Mucosa of rectum (tissue), 2 donors: ENCODE results near the gene RSRC1.

Experiments used
- H3K27ac ChIP-seq, 2 donors: one replicate each; pipeline ENCODE4 v1.7.0; 2013; ENCODE audit warnings: inconsistent platforms in 2 of 2, low read depth in 2 of 2, low read length in 2 of 2
- H3K27me3 ChIP-seq, 2 donors: one replicate each; pipeline ENCODE4 v1.7.0; 2013; ENCODE audit warnings: low read length in 2 of 2; ENCODE audit not compliant: control insufficient read depth in 2 of 2, insufficient read depth in 2 of 2
- H3K36me3 ChIP-seq, 2 donors: one replicate each; pipeline ENCODE4 v1.7.0; 2013; ENCODE audit warnings: low read length in 2 of 2; ENCODE audit not compliant: control insufficient read depth in 2 of 2, insufficient read depth in 2 of 2
- H3K4me1 ChIP-seq, 2 donors: one replicate each; pipeline ENCODE4 v1.7.0; 2013; ENCODE audit warnings: low read length in 2 of 2, mild to moderate bottlenecking in 1 of 2; ENCODE audit not compliant: control insufficient read depth in 2 of 2, insufficient read depth in 2 of 2
- H3K4me3 ChIP-seq, 2 donors: one replicate each; pipeline ENCODE4 v1.7.0; 2013; ENCODE audit warnings: low read length in 2 of 2
- H3K9ac ChIP-seq, 2 donors: one replicate each; pipeline ENCODE4 v1.7.0; 2013; ENCODE audit warnings: low read length in 2 of 2, low read depth in 1 of 2, mild to moderate bottlenecking in 1 of 2
- H3K9me3 ChIP-seq, 2 donors: one replicate each; pipeline ENCODE4 v1.7.0; 2013; ENCODE audit warnings: low read length in 2 of 2; ENCODE audit not compliant: control insufficient read depth in 2 of 2
- donor health status: healthy.
- donor health status: Normal muscosa, but diverticular disease.

Gene RSRC1

DNA sequence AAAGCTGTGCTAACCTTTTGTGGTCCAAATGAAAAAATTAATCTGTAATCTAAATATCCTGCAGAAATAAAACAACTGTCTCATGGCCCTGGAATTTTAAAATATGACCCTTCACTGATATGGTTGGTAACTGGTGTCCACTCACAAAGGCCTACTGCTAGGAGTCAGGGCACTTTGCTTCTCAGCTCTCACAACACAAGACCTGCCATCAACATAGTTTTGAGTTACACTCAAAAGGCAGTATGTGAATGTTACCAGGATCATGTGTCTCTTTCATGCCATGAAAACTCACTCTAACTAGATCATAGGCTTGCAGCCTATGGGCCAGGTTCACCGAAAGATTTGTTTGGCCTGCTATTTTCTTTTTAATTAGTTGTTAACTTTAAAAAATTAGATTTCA is 451.1 kb downstream of the RSRC1 start:
- H3K27me3 ChIP-seq: no peaks in the 10 kb centered on the region
- no peak overlapping the region for H3K9ac ChIP-seq
- H3K27ac ChIP-seq: no peak overlapping the region
- H3K4me3 ChIP-seq: no peak overlapping the region
- no peaks in the 10 kb centered on the region for H3K36me3 ChIP-seq
- H3K9me3 ChIP-seq: no peaks in the 10 kb centered on the region
- no peaks in the 10 kb centered on the region for H3K4me1 ChIP-seq

DNA sequence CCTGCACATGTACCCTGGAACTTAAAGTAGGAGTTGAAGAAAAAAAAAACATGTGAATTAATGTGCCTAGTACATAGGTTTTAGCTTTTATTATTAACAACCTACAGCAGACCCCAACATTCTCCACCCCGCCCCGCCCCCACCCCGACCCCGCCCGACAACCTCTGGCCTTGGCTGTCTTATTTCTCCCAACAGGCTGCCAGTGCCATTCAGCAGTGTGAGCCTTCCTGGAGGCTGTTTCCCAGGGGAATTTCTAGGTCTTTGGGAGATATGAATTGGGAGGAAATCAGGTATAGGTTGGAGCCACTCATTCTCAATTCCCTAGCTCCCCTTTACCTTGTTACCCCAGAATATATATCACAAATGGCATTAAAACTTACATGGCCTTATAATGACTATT is 452.8 kb downstream of the RSRC1 start:
- Histone ChIP-seq H3K27me3 (no peaks in the 10 kb centered on the region), H3K9ac (no peak overlapping the region), H3K27ac (no peak overlapping the region), H3K9me3 (no peaks in the 10 kb centered on the region), H3K4me3 (no peak overlapping the region), H3K4me1 (no peaks in the 10 kb centered on the region), H3K36me3 (no peaks in the 10 kb centered on the region)

DNA sequence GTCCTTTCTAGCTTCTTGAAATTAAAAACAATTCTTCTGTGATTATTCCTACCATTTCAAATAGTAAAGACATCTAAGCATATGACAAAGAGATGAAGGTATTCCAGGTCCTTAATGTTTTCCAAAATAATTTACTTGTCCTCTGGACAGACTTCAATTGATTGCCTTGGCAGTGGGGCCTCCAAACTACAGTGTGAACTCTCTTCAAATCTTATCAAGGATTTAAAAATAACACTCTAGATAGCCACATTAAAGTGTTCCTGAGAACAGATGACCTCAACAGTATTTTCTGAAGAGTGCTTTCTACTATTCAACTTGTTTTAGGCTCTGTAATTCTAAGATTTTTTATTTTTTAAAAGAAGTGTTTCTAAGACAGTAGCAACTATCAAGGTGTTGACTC is 453.2 kb downstream of the RSRC1 start:
- no peaks in the 10 kb centered on the region for H3K36me3 ChIP-seq
- H3K27me3 ChIP-seq: peaks cover 0 to under 1% of the 10 kb centered on the region in 2 donors
- H3K27ac ChIP-seq: no peak overlapping the region
- no peaks in the 10 kb centered on the region for H3K4me1 ChIP-seq
- no peak overlapping the region for H3K4me3 ChIP-seq
- no peak overlapping the region for H3K9ac ChIP-seq
- H3K9me3 ChIP-seq: no peaks in the 10 kb centered on the region

DNA sequence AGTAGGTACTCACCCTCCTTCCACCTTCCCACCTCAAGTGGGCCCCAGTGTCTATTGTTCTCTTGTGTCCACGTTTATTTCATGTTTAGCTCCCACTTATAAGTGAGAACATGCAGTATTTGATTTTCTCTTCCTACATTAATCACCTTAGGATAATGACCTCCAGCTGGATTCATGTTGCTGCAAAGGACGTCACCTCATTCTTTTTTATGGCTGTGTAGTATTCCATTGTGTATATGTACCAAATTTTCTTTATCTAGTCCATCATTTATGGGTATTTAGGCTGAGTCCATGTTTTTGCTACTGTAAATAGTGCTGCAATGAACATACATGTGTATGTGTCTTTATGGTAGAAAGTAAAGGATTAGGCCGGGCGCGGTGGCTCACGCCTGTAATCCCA is 455.2 kb downstream of the RSRC1 start:
- Histone ChIP-seq H3K4me1 (no peaks in the 10 kb centered on the region), H3K36me3 (no peaks in the 10 kb centered on the region), H3K9me3 (no peaks in the 10 kb centered on the region), H3K9ac (no peak overlapping the region), H3K4me3 (no peak overlapping the region), H3K27me3 (peaks cover 0 to 3% of the 10 kb centered on the region in 2 donors), H3K27ac (no peak overlapping the region)

DNA sequence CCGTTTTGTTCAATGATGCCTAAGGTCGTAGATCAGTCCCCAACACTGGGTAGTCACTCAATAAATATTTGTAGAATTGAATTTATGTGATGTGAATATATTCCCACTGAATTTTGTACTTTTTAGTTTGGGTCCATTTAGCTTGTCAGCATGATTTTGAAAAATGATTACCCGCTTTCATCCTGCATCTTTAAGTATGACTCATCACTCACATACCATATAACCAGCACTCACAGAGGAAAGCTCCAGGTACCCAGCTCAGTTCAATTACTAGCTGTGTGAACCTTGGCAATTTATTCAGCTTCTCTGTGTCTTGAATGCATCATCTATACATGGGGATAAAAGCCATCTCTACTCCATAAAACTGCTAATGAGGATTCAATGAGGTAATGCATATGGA is 458.9 kb downstream of the RSRC1 start:
- Histone ChIP-seq H3K9me3 (no peaks in the 10 kb centered on the region), H3K9ac (no peak overlapping the region), H3K36me3 (no peaks in the 10 kb centered on the region), H3K27me3 (peaks cover 0 to 3% of the 10 kb centered on the region in 2 donors), H3K27ac (no peak overlapping the region), H3K4me1 (peaks cover 0 to 5% of the 10 kb centered on the region in 2 donors), H3K4me3 (no peak overlapping the region)

DNA sequence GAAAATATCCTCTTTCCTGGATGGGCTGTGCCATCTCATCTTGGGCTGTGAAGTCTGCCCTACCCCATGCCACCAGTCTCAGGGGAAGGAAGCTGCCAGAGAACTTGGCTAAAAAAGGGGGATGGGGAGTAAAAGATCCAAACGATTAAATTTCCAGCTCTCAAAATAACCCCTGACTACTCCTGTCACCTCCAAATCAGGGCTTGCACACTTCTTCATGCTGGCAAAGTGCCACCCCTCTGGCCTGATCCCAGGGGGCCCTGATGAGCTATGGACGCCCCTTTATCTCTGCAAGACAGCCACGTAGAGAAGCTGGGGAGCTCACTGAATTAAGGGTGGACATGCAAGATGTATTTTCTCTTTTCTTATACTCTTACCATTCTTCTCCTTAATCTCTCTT is 459.9 kb downstream of the RSRC1 start:
- no peaks in the 10 kb centered on the region for H3K9me3 ChIP-seq
- no peak overlapping the region for H3K9ac ChIP-seq
- peaks cover 0 to 5% of the 10 kb centered on the region in 2 donors for H3K4me1 ChIP-seq
- no peak overlapping the region for H3K27ac ChIP-seq
- no peaks in the 10 kb centered on the region for H3K36me3 ChIP-seq
- peaks cover 0 to 3% of the 10 kb centered on the region in 2 donors for H3K27me3 ChIP-seq
- H3K4me3 ChIP-seq: no peak overlapping the region

DNA sequence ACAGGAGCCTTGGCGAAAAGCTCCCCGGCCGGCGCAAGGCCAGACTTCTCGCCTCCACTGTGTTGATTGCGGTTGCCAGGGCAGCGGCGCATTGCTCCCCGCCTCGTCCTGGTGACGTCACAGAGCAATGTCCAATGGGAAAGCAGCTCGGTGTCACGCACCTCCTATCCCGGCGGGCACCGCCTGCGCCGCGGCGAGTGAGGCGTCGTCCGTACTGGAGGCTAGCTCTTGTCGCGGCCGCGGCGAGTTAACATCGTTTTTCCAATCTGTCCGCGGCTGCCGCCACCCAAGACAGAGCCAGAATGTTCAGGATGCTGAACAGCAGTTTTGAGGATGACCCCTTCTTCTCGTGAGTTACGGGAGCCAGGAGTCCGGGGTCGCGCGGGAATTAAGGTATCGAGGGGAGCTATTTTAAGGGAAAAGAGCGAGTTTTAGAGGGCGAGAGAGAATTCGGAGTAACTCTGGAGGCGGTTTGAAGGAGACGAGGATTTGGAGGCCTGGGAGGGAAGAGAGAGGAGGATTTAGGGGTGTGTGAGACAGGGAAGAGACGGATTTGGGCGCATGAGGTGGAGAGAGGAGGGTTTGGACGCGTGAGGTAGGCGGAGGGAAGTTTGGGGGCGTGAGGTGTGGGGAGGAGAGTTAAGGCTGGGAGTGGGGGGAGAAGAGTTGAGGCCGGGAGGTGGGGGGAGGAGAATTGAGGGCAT is 461.3 kb downstream of the RSRC1 start, which contains the start of gene MLF1:
MLF1 (plus strand) TSS at position 196 of the 704 bp plus-strand sequence; CDS start at position 303, 107 bp downstream.
- H3K9me3 ChIP-seq: no peaks in the 10 kb centered on the region
- H3K27ac ChIP-seq: peak within 1 kb of the TSS; percentile 46 to 56
- H3K9ac ChIP-seq: peak within 1 kb of the TSS; percentile 69 to 87
- peaks cover 0 to 5% of the 10 kb centered on the region in 2 donors for H3K4me1 ChIP-seq
- no peaks in the 10 kb centered on the region for H3K36me3 ChIP-seq
- peaks cover 0 to 3% of the 10 kb centered on the region in 2 donors for H3K27me3 ChIP-seq
- peak within 1 kb of the TSS; percentile 78 to 81 for H3K4me3 ChIP-seq

DNA sequence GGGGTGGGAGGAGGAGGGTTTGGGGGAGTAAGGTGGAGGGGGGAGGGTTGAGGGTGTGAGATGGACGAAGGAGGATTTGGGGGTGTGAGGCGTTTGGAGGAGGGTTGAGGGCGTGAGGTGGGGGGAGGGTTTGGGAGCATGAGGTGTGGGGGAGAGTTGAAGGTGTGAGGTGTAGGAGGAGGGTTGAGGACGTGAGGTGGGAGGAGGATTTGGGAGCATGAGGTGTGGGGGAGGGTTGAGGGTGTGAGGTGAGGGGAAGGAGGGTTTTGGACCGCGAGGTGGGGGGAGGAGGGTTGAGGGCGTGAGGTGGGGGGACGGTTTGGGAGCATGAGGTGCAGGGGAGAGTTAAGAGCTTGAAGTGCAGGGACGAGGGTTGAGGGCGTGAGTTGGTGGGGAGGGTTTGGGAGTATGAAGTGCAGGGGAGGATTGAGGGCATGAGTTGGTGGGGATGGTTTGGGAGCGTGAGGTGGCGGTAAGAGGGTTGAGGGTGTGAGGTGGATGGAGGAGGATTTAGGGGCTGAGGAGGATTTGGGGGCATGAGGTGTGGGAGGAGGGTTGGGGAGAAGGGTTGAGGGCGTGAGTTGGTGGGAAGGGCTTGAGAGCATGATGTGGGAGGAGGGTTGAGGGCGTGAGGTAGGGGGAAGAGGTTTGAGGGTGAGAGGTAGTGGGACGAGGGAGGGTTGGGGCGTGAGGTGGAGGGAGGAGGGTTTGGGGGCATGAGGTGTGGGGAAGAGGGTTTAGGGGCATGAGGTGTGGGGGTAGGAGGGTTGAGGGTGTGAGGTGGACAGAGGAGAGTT is 462.3 kb downstream of the RSRC1 start:
- Histone ChIP-seq H3K9ac (no peak overlapping the region), H3K9me3 (no peaks in the 10 kb centered on the region), H3K4me1 (peaks cover 0 to 5% of the 10 kb centered on the region in 2 donors), H3K4me3 (no peak overlapping the region), H3K27me3 (peaks cover 0 to 3% of the 10 kb centered on the region in 2 donors), H3K36me3 (no peaks in the 10 kb centered on the region), H3K27ac (no peak overlapping the region)

DNA sequence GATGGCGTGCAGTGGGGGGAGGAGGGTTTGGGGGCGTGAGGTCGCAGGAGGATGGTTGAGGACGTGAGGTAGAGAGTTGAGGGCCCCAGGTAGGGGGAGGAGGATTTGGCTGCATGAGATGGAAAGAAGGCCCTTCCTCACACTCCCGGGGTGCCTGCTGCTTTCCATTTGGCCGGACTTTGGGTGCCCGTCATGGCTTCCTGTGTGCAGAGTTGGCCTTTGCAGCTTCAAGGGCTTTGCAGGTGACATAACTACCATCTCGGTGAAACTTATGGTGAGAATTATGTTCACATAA is 462.8 kb downstream of the RSRC1 start:
- H3K36me3 ChIP-seq: no peaks in the 10 kb centered on the region
- H3K4me3 ChIP-seq: no peak overlapping the region
- no peak overlapping the region for H3K9ac ChIP-seq
- peaks cover 0 to 5% of the 10 kb centered on the region in 2 donors for H3K4me1 ChIP-seq
- H3K27ac ChIP-seq: no peak overlapping the region
- peaks cover 0 to 3% of the 10 kb centered on the region in 2 donors for H3K27me3 ChIP-seq
- H3K9me3 ChIP-seq: no peaks in the 10 kb centered on the region

DNA sequence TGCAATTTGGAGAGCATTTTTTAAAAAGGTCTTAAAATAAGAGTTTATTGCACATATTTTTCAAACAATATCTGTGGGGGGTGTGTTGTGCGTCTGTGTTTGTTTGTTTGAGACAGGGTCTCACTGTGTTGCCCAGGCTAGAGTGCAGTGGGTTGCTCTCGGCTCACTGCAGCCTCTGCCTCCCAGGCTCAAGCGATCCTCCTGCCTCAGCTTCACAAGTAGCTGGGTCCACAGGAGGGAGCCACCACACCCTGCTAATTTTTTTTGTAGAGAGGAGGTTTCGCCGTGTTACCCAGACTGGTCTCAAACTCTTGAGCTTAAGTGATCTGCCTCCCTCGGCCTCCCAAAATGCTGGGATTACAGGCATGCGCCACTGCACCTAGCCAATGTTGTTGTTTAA is 463.8 kb downstream of the RSRC1 start:
- Histone ChIP-seq H3K36me3 (no peaks in the 10 kb centered on the region), H3K27me3 (no peaks in the 10 kb centered on the region), H3K4me3 (no peak overlapping the region), H3K4me1 (peaks cover 0 to 5% of the 10 kb centered on the region in 2 donors), H3K9ac (no peak overlapping the region), H3K27ac (no peak overlapping the region), H3K9me3 (no peaks in the 10 kb centered on the region)
